HG03064 (cell line): ENCODE measurements around the gene SELENOK.

Experiments used
- ATAC-seq: cut with Tn5 transposase; IDR thresholded peaks from one replicate; pipeline ENCODE4 v1.9.1; 2021; ENCODE audit warnings: low read depth; ENCODE audit not compliant: unreplicated experiment

SELENOK gene

DNA sequence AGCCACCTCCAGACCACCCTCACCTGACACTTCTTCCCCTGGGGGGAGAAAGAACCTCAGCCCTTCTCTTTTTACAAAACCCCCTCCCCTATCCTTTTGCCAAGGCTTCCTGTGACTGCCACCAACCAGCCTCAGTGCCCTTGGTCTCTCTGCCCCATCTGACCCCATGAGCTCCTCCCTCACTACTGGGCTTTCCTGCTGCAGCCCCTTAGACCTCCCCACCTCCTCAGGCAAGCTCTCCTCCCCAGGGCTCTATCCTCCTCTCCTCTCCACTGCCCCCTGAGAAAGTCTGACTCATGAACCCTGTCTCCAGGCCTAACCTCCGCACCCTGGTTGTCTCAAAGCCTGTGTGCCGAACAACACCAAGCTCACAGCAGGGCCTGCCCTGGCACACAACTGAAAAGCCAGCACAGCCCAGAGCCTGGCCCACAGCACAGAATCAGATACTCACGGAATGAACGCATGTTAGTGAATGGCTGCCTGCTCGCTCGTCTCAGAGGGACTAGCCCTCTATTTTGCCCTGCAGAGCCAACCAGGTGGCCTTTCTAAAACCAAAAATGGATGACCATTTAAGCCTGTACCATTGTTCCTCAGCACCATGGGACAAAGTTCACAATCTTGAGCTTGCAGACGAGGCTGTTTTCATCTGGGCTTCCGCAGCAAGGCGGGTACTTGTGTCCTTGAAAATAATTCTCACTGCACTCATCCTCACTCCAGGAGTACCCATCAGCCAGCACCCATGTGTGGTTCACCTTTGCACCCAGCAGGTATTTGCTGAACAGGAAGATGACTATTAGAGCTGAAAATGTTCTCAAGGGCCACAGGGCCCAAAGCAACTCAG lies 47.2 kb downstream of the SELENOK start:
- no peak for ATAC-seq

DNA sequence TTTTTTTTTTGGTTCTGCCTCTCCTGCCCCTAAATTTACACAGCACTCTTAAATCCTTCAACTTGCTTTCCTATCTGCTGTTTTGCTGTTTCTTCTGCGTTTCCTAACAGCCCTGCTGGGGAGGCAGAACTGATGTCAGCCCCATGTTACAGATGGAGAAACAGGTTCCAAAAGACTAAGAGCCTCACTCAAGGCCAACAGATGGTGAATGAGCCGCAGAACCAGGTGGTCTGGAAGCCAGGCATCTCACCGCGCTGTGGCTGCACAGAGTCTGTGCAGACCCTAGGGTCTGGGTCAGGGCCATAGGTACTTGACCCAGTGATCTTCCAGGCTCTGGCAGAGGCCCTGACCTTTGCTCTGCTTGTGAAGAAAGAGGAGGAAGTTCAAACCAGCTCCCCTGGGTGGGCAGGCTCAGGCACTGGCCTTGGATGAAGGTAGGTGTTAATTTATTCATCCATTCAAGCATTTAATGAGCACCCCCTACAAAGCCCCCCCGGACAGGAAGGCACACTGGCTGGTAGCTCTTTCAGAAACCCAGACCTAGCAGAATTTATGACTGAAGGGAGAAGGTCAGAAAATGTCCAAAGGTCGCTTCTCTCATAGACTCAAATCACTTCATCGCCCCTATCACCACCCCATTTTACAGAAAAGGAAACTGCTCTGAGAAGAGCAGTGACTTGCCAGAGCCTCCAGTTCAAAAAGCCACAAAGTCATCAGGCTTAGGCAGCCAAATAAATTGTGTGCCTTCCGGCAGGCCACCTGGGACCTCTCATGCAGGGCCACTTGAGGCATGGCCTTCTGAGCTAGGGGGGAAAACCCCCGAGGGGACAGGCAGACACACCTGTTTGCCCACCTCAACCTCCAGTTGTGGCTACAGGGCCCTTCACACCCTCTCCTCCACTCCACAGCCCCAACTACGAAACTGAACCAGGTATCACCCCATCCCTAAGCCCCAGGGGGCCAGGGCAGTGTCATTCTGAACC lies 48.2 kb downstream of the SELENOK start:
- no peak for ATAC-seq

DNA sequence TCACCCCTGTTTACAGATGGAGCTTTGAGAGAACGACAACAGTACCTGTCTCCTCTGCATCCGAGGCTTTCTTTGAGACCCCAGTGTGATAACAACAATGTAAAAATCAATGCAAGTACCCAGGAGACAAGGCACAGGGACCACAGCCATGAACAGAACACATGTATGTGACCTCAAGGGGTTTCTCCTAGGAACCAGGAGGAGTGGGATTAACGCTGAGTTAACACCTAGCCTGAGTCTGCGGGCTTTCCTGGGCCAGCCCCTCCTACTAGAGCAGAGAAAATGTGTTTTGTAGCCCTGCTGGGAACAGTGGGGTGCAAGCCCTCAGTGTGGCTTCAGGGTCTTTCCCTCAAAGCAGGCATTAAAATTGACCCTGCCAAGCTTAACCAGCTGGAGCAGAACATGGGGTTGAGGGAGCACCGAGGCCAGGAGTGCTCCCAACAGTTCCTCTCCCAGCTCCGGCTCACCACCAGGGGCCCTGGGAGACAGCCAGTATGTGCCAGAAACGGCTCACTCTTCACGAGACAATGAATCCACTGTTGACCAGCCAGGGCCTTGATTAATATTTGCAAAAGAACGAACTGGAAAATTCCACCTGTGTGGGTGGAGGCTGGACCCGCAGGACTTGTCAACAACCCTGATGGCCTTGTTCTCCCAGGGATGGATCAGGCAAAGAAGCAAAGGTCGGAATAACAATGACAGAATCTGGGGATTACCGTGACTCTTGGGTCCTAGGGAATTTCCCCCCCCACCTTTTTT lies 49.0 kb downstream of the SELENOK start:
- ATAC-seq, result no peak

DNA sequence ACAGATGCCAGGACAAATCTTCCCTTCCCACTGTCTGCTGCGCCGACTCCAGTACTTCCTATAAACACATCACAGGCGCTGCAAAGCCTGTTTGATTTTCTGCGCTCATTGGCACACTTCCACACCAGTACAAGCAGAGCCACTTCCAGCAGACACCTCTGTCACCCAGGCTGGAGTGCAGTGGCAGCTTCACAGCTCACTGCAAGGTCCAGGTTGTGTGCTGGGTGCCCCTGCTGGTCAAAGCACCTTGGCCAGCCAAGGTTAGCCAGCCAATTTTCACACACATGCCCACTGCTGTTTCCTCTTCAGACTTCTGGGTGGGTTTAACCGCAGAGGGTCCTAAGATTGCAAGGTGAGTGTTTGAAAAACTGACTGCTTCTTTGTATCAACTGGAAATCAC lies 50.4 kb downstream of the SELENOK start:
- no peak for ATAC-seq

DNA sequence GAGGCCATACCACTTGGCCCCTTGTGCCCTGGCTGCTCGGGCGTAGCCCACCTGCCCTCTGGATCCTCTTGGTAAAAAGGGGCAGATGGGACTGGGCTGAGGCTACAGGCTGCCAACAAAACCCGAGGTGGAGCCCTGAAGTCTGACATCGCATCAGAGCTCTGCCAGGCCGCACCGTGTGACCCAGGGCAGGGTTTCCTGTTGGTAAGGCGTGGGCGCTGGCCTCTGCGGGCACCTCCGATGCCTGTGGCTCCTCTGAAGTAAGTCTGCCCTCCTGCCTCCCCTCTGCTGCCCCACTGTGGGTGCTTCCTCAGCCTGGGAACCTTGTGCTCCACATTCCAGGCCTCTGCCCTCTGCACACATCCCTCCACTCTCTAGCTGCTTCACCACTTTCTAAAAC lies 54.3 kb downstream of the SELENOK start:
- ATAC-seq, result no peak

DNA sequence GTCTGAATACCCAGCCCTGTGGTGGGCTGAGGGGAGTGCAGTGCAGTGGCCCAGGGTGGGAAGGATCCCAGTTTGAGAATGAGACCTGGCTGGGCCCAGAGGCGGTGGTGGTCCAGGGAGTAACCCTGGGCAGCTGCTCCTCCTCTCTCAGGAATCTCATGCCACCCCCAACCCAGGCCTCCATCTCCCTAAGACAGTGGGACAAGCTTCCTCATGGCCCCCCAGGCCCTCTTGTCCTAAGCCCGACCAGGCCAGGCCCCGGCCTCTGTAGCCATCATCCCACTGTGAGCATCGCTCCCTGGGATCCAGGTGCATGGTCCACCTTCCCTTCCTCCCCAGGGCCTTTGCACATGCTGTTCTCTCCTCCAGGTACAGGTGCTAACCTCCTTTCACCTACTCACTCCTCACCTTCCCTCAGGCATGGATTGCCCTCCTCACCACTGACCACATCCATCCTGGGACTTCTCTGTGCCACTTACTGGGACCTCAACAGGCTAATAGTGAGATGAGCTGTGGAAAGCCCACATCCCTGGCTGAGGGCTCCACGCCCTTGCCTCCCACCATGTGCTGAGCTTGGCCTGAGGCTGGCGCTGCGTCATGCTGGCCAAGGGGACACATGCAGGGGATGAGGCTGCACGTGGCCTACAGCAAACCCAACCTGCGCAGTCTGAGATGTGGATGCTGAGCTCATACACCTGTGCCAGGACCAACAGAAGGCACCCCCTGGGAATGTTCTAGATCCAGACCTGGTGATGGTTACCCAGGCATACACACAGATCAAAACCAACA lies 55.4 kb downstream of the SELENOK start:
- ATAC-seq, result no peak

DNA sequence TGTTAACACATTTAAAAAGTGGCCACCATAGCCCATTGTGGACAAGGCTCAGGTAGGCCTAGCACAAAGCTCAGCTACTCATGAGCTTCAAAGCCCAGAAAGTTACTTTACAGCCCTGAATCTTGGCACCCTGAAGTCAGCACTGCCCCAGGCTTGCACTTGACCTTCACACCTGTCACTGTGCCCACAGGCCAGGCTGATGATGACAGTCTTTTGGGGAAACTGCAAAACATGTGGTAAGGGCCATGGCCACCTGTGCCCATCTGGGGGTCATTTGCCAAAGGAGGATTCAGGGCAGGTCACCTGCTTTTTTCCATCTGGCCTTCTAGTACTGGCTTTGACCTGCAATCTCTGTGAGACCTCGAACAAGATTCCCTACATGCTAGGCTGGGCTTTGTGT lies 56.4 kb downstream of the SELENOK start:
- ATAC-seq, result no peak

DNA sequence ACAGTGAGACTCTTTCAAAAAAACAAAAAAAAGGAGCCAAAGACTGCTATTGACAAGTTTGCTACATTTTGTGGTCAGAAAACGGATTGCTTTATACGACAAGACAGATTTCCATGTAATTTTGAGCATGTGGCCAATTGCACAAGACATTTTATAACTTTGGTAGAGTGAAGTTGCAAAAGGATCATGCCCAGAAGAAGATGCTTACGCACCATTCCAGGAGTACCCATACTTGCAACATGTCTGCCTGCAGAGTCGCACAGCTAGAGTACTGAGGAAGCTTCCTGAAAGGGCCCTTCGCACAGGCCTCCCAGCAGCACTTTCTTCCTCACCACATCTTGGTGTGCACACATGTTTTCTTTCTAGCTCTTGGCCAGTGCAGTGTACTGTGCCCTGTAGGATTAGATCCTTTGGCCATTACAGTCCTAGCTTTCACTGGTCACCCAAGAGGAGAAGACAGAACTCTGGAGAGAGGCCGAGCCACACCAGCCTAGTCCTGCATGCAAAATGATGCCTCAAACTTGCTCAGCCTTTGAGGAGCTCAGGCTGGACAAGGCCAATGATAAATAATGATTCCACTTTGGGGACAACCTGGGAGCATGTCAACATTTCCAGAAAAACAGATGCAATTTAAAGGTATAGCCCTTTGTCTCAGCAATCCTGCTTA lies 57.1 kb downstream of the SELENOK start:
- no peak for ATAC-seq
